Neural crest cell (in vitro differentiated cells): ENCODE data around the gene CCDC18. TPM values are rescaled to one million over a fixed set of nuclear protein-coding genes. Genes with fewer than 3 reads are reported as not detected.
"Not testable (repeated sequence)": the region's sequence is repeated elsewhere in the genome, so short reads cannot be mapped to it uniquely, and the experiment has no call there.

ENCODE experiments used
- DNase-seq: peaks from one replicate; pipeline ENCODE4 v3.0.0; 2021; ENCODE audit warnings: low read depth, mixed read lengths, low spot score
- H3K27ac Mint-ChIP-seq: one replicate; pipeline ENCODE4 v1.8.0; 2021; ENCODE audit warnings: mild to moderate bottlenecking, mixed read lengths; ENCODE audit not compliant: unreplicated experiment
- H3K27me3 Mint-ChIP-seq: 2 replicates; pipeline ENCODE4 v1.8.0; 2021; ENCODE audit warnings: low read depth, mild to moderate bottlenecking, mixed read lengths
- H3K36me3 Mint-ChIP-seq: 2 replicates; pipeline ENCODE4 v1.8.0; 2021; ENCODE audit warnings: low read depth, mild to moderate bottlenecking, mixed read lengths
- H3K4me1 Mint-ChIP-seq: 2 replicates; pipeline ENCODE4 v1.8.0; 2021; ENCODE audit warnings: mixed read lengths
- H3K4me3 Mint-ChIP-seq: one replicate; pipeline ENCODE4 v1.8.0; 2021; ENCODE audit warnings: mild to moderate bottlenecking, mixed read lengths
- H3K9me3 Mint-ChIP-seq: 2 replicates; pipeline ENCODE4 v1.8.0; 2021; ENCODE audit warnings: mixed read lengths
- total RNA-seq: library from RNA; stranded (reverse); gene quantifications from 2 replicates; pipeline ENCODE4 v1.2.1, GENCODE V29; 2021
- TF ChIP-seq, protein P1 (sequence below): fragments of 200-600 bp; sonication (generic); conservative IDR thresholded peaks from 2 replicates; pipeline ENCODE4 v1.5.0; 2021; ENCODE audit warnings: antibody characterized with exemption, mild to moderate bottlenecking

CCDC18 gene
- total RNA-seq, 1 donor from 2014 or later = 21.0 TPM

DNA sequence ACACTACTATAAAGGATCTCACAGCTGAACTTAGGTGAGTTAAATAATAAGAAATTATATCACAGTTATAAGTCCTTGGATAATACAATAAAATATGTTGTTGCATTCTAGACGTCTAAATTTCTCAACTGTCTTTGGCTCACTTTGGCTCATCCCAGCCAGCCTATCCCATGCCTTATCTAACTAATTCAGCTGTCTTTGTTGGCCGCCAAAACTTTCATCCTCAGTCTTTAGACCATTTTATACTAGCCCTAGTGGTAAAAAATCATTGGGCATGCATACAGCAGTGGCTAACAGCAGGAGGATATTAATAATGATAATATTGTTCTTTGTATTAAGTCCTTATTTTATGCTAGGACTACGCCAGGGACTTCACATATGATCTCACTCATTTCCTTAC lies 59.3 kb downstream of the CCDC18 start:
- Mint-ChIP-seq H3K4me3 (no peak overlapping the region), H3K4me1 (peaks cover 15% of the 10 kb centered on the region), H3K27me3 (no peaks in the 10 kb centered on the region), H3K9me3 (peaks cover 12% of the 10 kb centered on the region), H3K36me3 (peaks cover 53% of the 10 kb centered on the region), H3K27ac (no peak overlapping the region)
- DNase-seq = no peak
- TF ChIP-seq, protein P1, sequence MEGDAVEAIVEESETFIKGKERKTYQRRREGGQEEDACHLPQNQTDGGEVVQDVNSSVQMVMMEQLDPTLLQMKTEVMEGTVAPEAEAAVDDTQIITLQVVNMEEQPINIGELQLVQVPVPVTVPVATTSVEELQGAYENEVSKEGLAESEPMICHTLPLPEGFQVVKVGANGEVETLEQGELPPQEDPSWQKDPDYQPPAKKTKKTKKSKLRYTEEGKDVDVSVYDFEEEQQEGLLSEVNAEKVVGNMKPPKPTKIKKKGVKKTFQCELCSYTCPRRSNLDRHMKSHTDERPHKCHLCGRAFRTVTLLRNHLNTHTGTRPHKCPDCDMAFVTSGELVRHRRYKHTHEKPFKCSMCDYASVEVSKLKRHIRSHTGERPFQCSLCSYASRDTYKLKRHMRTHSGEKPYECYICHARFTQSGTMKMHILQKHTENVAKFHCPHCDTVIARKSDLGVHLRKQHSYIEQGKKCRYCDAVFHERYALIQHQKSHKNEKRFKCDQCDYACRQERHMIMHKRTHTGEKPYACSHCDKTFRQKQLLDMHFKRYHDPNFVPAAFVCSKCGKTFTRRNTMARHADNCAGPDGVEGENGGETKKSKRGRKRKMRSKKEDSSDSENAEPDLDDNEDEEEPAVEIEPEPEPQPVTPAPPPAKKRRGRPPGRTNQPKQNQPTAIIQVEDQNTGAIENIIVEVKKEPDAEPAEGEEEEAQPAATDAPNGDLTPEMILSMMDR = no peak

DNA sequence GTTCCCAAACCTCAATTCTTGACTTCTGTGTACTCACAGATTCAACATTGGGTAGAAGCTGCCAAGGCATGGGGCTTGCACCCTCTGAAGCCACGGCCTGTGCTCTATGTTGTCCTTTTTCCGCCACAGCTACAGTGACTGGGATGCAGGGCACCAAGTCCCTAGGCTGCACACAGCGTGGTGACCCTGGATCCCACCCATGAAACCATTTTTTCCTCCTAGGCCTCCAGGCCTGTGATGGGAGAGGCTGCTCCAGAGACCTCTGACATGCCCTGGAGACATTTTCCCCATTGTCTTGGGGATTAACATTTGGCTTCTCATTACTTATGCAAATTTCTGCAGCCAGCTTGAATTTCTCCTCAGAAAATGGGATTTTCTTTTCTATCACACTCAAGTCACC lies 62.7 kb downstream of the CCDC18 start:
- not testable (repeated sequence) for DNase-seq, H3K27me3 Mint-ChIP-seq, H3K27ac Mint-ChIP-seq, H3K4me3 Mint-ChIP-seq, H3K4me1 Mint-ChIP-seq
- Mint-ChIP-seq H3K9me3 (peaks cover 12% of the 10 kb centered on the region), H3K36me3 (peaks cover 46% of the 10 kb centered on the region)

DNA sequence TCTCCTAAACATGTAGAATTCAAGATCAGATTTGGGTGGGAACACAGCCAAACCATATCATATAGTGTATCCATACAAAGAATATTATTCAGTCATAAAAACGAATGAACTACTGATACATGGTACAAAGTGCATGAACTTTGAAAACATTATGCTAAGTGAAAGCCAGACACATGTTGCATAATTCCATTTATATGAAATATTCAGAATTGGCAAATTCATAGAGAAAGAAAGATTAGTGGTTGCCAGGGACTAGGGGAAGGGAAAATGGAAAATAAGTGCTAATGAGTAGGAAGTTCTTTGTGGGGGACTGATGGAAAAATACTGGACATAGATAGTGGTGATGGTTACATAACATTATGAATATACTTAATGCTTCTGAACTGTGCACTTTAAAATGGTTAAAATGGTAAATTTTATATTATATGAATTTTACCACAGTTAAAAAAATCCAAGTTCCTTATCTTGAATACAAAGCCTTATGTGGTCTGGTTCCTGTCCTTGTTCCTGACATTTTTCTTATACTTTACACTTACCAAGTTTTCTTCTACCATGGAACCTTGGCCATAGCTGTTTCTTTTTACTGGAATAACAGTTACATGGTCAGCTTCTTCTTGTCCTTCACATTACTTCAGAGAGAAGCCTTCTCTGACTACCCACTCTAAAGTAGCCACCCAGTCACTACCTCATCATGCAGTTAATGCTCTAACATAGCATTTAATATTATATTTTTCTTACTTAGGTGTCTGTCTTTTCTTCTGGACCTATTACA lies 64.0 kb downstream of the CCDC18 start:
- H3K36me3 Mint-ChIP-seq = peaks cover 49% of the 10 kb centered on the region
- H3K27me3 Mint-ChIP-seq = no peaks in the 10 kb centered on the region
- no peak for DNase-seq
- no peak overlapping the region for H3K27ac Mint-ChIP-seq
- TF ChIP-seq, protein P1 = no peak
- peaks cover 12% of the 10 kb centered on the region for H3K9me3 Mint-ChIP-seq
- no peak overlapping the region for H3K4me3 Mint-ChIP-seq
- H3K4me1 Mint-ChIP-seq = no peaks in the 10 kb centered on the region

DNA sequence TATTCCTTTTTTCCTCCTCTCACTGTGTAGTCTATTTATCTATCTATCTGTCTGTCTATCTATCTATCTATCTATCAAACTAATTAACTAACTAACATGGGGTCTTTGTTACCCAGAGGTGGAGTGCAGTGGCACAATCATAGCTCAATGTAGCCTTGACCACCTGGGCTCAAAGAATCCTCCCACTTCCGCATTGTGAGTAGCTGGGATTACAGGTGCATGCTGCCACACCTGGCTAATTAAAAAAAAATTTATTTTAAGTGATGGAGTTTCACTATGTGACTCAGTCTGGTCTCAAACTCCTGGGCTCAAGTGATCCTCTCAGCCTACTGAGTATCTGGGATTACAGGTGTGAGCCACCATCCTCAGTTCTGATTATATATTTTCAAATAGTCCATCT lies 71.4 kb downstream of the CCDC18 start:
- no peaks in the 10 kb centered on the region for H3K4me1 Mint-ChIP-seq

DNA sequence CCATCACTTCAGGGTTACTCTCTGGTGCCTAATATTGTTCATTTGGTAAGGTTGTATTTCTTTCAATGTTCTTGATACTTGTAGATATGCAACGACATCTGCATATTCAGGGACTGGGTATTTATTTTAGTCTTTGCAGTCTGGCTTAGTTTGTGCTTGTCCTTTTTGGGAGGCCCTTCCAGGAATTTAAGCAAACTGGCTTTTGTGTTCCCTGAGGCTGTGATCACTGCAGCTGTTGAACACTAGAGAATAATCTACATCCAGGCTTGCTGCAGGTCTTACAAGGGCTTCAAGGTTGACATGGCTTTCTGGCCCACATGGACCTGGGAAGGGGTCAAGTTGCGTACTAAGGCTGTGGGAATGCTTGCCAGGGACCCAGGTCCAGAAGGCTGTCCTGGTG lies 72.1 kb downstream of the CCDC18 start:
- no peak overlapping the region for H3K27ac Mint-ChIP-seq
- TF ChIP-seq, protein P1 = no peak
- peaks cover 17% of the 10 kb centered on the region for H3K36me3 Mint-ChIP-seq
- DNase-seq = no peak
- no peak overlapping the region for H3K4me3 Mint-ChIP-seq
- no peaks in the 10 kb centered on the region for H3K27me3 Mint-ChIP-seq
- no peaks in the 10 kb centered on the region for H3K4me1 Mint-ChIP-seq
- peaks cover 3% of the 10 kb centered on the region for H3K9me3 Mint-ChIP-seq

More for the DNA sequence above, 71.4 kb downstream of the CCDC18 start:
- DNase-seq = no peak
- no peak overlapping the region for H3K27ac Mint-ChIP-seq
- H3K27me3 Mint-ChIP-seq = no peaks in the 10 kb centered on the region
- TF ChIP-seq, protein P1 = no peak
- no peak overlapping the region for H3K4me3 Mint-ChIP-seq
- peaks cover 20% of the 10 kb centered on the region for H3K36me3 Mint-ChIP-seq
- H3K9me3 Mint-ChIP-seq = peaks cover 3% of the 10 kb centered on the region

DNA sequence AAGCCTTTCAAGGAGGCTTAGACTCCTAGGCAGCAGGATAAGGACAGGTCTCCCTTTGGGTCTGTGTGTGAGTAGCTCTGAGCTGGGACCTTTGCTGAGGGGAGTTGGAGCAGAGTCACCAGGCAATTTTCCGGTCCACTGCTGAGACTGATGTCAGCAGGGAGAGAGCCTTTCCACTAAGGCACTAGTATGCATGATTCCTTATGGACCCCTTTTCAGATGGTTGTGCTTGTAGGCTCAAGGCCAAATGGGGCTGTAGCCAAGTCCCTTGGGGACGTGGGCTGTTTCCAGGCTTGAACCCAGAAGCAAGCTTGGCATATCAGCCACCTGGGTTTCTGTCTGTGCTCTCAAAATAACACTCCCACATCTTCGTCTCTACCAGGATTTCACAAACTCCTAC lies 73.0 kb downstream of the CCDC18 start:
- no peak overlapping the region for H3K27ac Mint-ChIP-seq
- H3K4me1 Mint-ChIP-seq = no peaks in the 10 kb centered on the region
- no peaks in the 10 kb centered on the region for H3K27me3 Mint-ChIP-seq

More for the DNA sequence above, 73.0 kb downstream of the CCDC18 start:
- DNase-seq = no peak
- H3K9me3 Mint-ChIP-seq = peaks cover 3% of the 10 kb centered on the region
- H3K4me3 Mint-ChIP-seq = no peak overlapping the region
- H3K36me3 Mint-ChIP-seq = peaks cover 15% of the 10 kb centered on the region
- TF ChIP-seq, protein P1 = no peak
